CD4-positive, alpha-beta T cell (primary cell): Measurements from ENCODE around the gene FRMD4B. TPM values are rescaled to one million over a fixed set of nuclear protein-coding genes. Genes with fewer than 3 reads are reported as not detected.

Experiments
- ATAC-seq: fragments of 200-7000 bp; cut with Tn5 transposase; one replicate; pipeline ENCODE4 v1.10.0; 2022; ENCODE audit warnings: mild to moderate bottlenecking; ENCODE audit not compliant: poor library complexity
- CTCF ChIA-PET: fragments of 350-600 bp; sonication (Branson Sonifier 250); formaldehyde crosslinking; loops from one replicate; lab custom pipeline; 2021; ENCODE audit warnings: antibody characterized with exemption, inconsistent platforms; lab: Charles Lee
- POLR2A ChIA-PET: fragments of 350-600 bp; sonication (Branson Sonifier 250); formaldehyde crosslinking; loops from one replicate; lab custom pipeline; 2021; ENCODE audit warnings: antibody characterized with exemption, inconsistent platforms; lab: Charles Lee
- DNase-seq, 14 experiments: peaks; one replicate each; pipeline ENCODE4 v3.0.0-alpha.2; 2013 to 2020; ENCODE audit warnings: mixed read lengths in 2 of 14
- H3K27ac ChIP-seq, 2 donors: one replicate each; pipeline versions ENCODE4 v1.5.1 to v1.7.0; 2013; ENCODE audit warnings: low read length in 2 of 2, low read depth in 1 of 2, mild to moderate bottlenecking in 1 of 2
- H3K27me3 ChIP-seq, 2 experiments: 1 replicate in 1 of 2; 2 replicates in 1 of 2; pipeline versions ENCODE4 v1.6.1 to v1.7.0; 2013; ENCODE audit warnings: low read length in 2 of 2, control low read depth in 1 of 2, mild to moderate bottlenecking in 1 of 2, moderate library complexity in 1 of 2; ENCODE audit not compliant: insufficient read depth in 2 of 2, control insufficient read depth in 1 of 2
- H3K36me3 ChIP-seq: one replicate; pipeline ENCODE4 v1.6.1; 2013; ENCODE audit warnings: low read length, control low read depth; ENCODE audit not compliant: insufficient read depth
- H3K4me1 ChIP-seq: one replicate; pipeline ENCODE4 v1.6.1; 2013; ENCODE audit warnings: low read length, control low read depth; ENCODE audit not compliant: insufficient read depth
- H3K4me3 ChIP-seq: one replicate; pipeline ENCODE4 v1.5.1; 2013; ENCODE audit warnings: mild to moderate bottlenecking, low read length, moderate library complexity
- H3K9me3 ChIP-seq, 2 experiments: 1 replicate in 1 of 2; 2 replicates in 1 of 2; pipeline versions ENCODE4 v1.6.1 to v1.7.0; 2013; ENCODE audit warnings: low read length in 2 of 2, mild to moderate bottlenecking in 2 of 2, control low read depth in 1 of 2, moderate library complexity in 1 of 2; ENCODE audit not compliant: control insufficient read depth in 1 of 2, insufficient read depth in 1 of 2
- H3K27ac Mint-ChIP-seq: one replicate; pipeline ENCODE4 v1.8.0; 2020; ENCODE audit warnings: mixed read lengths
- H3K27me3 Mint-ChIP-seq: one replicate; pipeline ENCODE4 v1.8.0; 2021; ENCODE audit warnings: mixed read lengths
- H3K36me3 Mint-ChIP-seq: one replicate; pipeline ENCODE4 v1.8.0; 2021; ENCODE audit warnings: low read depth, mixed read lengths
- H3K4me1 Mint-ChIP-seq: one replicate; pipeline ENCODE4 v1.8.0; 2021; ENCODE audit warnings: low read depth, mixed read lengths
- H3K4me3 Mint-ChIP-seq: one replicate; pipeline ENCODE4 v1.8.0; 2020; ENCODE audit warnings: mild to moderate bottlenecking, mixed read lengths
- H3K9me3 Mint-ChIP-seq: one replicate; pipeline ENCODE4 v1.8.0; 2020; ENCODE audit warnings: mixed read lengths
- CTCF ChIP-seq: fragments of 200-600 bp; IDR thresholded peaks from one replicate; pipeline ENCODE4 v1.8.0; 2022; ENCODE audit warnings: antibody characterized with exemption, mild to moderate bottlenecking
- intact Hi-C, 2 experiments: fragments of 100-400 bp; cut with DNase I in 1 of 2; cut with micrococcal nuclease in 1 of 2; formaldehyde crosslinking; loops; one replicate each; pipeline versions ENCODE4 v1.15.1 to v1.9.0; 2023 to 2025; cut with DNase I, micrococcal nuclease
- total RNA-seq, 174 experiments: library from RNA in 2 of 174; stranded (reverse) in 2 of 174; gene quantifications; one replicate each; pipeline ENCODE4 v1.2.3 and lab custom pipeline; 2021 to 2026

The FRMD4B gene
- total RNA-seq, 2 experiments from 2014 or later: 5.5 to 7.7 TPM

- DNase-seq: no peak
- intact Hi-C loops: no loop called here
- ATAC-seq: no peak
- Histone ChIP-seq H3K36me3 (no peaks in the 10 kb centered on the region), H3K9me3 (no peaks in the 10 kb centered on the region), H3K4me1 (no peaks in the 10 kb centered on the region), H3K27ac (no peak overlapping the region), H3K27me3 (no peaks in the 10 kb centered on the region), H3K4me3 (no peak overlapping the region)
- Mint-ChIP-seq H3K4me3 (no peak overlapping the region), H3K27me3 (no peaks in the 10 kb centered on the region), H3K36me3 (no peaks in the 10 kb centered on the region), H3K9me3 (no peaks in the 10 kb centered on the region), H3K4me1 (no peaks in the 10 kb centered on the region), H3K27ac (no peak overlapping the region)
- ChIA-PET POLR2A (no interaction called here), CTCF (interaction anchor here (2.5 kb wide), 1 partner anchor 12 kb away, joined by 7 read pairs; no protein-coding TSS in a partner anchor)
- TF ChIP-seq CTCF: no peak
Measured at GRCh38 chr3:69149586-69149985, 236.3 kb downstream of the FRMD4B start.

DNA sequence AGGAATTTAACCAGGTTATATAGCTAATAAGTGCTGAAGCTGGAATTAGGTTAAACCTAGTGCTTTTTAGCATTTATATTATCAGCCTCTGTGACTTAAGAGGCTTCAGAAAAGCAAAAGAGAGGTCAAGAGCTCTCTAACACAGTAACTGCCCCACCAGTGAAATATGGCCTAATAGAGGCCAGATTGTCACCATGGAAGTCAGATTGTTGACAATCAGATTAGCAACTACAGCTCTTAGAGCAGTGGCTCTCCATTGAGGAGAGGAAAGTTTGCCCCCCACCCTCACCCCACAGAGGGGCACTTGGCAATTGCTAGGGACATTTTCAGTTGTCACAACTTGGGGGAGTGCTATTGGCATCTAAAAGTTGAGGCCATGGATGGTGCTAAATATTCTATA is 240.2 kb downstream of the FRMD4B start:
- Histone ChIP-seq H3K27me3 (no peaks in the 10 kb centered on the region), H3K36me3 (no peaks in the 10 kb centered on the region), H3K4me1 (no peaks in the 10 kb centered on the region), H3K27ac (no peak overlapping the region), H3K4me3 (no peak overlapping the region), H3K9me3 (no peaks in the 10 kb centered on the region)
- intact Hi-C loops: no loop called here
- no peak overlapping the region for H3K4me3 Mint-ChIP-seq
- H3K27ac Mint-ChIP-seq: no peak overlapping the region
- ChIA-PET CTCF (no interaction called here), POLR2A (no interaction called here)
- ATAC-seq: no peak
- no peak for DNase-seq
- H3K36me3 Mint-ChIP-seq: no peaks in the 10 kb centered on the region
- no peak for TF ChIP-seq CTCF
- H3K4me1 Mint-ChIP-seq: no peaks in the 10 kb centered on the region
- H3K9me3 Mint-ChIP-seq: no peaks in the 10 kb centered on the region
- H3K27me3 Mint-ChIP-seq: no peaks in the 10 kb centered on the region

DNA sequence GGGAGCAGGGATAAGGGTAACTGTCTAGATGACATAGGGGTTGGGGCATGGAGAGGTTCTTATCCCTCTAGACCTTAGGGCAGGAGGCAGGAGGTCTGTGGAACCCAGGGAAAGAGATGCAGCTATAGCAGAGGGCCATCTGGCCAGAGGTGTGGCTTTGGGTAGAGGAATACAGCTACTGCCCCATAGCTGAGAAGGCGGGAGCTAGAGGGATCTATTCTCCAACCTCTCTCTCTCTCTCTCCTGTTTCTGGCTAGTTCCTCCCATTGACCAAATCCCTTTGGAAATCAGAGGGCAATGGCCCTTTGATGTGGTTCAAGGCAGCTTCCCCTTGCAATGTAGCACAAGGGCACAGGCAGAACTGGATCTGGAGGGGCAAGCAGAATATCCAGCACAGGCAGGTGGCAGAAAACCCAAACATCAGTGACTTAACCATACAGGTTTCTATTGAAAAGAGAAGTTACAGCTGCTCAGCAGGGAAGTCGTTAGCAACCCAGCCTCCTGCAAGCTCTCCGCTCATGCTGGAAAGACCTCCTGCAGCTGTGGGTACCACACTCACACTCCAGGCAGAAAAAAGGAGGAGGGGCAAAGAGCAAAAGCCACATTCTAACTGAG is 241.2 kb downstream of the FRMD4B start:
- Mint-ChIP-seq H3K36me3 (no peaks in the 10 kb centered on the region), H3K4me3 (no peak overlapping the region), H3K27ac (no peak overlapping the region), H3K27me3 (no peaks in the 10 kb centered on the region), H3K4me1 (no peaks in the 10 kb centered on the region), H3K9me3 (no peaks in the 10 kb centered on the region)
- intact Hi-C loops: no loop called here
- no peaks in the 10 kb centered on the region for H3K27me3 ChIP-seq
- H3K4me1 ChIP-seq: no peaks in the 10 kb centered on the region
- no peak overlapping the region for H3K27ac ChIP-seq
- no peaks in the 10 kb centered on the region for H3K36me3 ChIP-seq
- no peak for TF ChIP-seq CTCF
- no peaks in the 10 kb centered on the region for H3K9me3 ChIP-seq
- ChIA-PET POLR2A (no interaction called here), CTCF (no interaction called here)
- H3K4me3 ChIP-seq: no peak overlapping the region
- DNase-seq (no peak), ATAC-seq (no peak)
